Frontal cortex (tissue), 4 donors: ENCODE results near the gene ROBO1. TPM values are rescaled to one million over a fixed set of nuclear protein-coding genes. Genes with fewer than 3 reads are reported as not detected.

ENCODE experiments used
- DNase-seq, 2 donors: peaks; one replicate each; pipeline ENCODE4 v3.0.0; 2012; ENCODE audit warnings: low spot score in 2 of 2
- FAIRE-seq: peaks from 2 replicates; lab custom pipeline; 2012; peaks lifted over from hg19 to GRCh38; lab: Jason Lieb, UNC
- total RNA-seq: library from RNA; depleted of rRNA; stranded (reverse); fragments of >200 nt; gene quantifications from one replicate; pipeline ENCODE4 v1.2.3, GENCODE V29; 2014
- donor health status: control.
- donor health status: control.
- donor health status: control.

ROBO1 gene
- total RNA-seq, 1 donor from 2014 or later, result 296 TPM

DNA sequence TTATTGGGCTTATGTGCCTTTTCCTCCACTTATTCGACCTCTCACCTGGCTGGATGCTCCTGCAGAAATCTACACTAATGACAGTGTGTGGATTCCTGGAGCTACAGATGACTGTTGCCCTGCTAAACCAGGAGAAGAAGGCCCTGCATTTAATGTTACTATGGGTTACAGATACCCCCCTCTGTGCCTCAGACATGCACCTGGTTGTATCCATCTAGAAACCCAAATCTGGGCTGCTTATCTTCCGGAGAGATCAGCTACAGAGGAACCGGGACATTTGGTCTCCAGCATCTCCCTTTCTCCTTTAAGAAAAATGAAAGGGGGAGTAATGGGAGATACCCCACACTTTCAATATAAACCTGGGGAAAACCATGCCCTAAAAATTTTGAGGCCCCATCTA lies 710.0 kb downstream of the ROBO1 start:
- no peak for FAIRE-seq

DNA sequence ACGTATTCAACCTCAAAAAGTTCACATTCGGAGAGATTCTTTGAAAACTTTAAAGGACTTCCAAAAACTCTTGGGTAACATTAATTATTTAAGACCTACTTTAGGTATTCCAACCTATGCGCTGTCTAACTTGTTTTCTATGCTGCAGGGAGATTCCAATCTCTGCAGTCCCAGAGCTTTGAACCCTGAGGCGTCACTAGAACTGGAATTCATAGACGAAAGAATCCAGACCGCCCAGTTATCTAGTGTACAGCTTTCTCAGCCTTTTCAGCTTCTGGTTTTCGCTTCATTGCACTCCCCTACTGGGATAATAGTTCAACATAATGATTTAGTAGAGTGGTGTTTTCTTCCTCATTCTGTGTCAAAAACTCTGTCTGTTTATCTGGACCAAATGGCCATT lies 711.3 kb downstream of the ROBO1 start:
- FAIRE-seq (no peak), DNase-seq (no peak)

More for the DNA sequence above, 710.0 kb downstream of the ROBO1 start:
- DNase-seq, result no peak

DNA sequence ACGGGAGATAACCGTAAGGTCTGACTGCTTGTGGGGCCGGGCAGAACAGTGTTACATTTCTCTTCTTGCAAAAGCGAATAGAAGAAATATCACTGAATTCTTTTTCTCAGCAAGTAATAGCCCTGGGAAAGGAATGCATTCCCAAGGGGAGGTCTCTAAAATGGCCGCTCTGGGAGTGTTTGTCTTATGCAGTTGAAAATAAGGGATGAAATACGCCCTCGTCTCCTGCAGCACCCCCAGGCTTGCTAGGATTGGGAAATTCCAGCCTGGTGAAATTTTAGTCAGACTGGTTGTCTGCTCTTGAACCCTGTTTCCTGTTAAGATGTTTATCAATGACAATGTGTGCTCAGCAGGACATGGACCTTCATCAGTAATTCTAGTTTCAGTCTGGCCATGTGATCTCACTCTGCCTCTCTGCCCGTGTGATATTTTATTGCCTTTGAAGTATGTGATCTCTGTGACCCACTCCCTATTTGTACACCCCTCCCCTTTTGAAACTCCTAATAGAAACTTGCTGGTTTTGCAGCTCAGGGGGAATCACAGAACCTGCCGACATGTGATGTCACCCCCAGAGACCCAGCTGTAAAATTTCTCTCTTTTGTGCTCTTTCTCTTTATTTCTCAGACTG lies 715.6 kb downstream of the ROBO1 start:
- FAIRE-seq, result no peak

DNA sequence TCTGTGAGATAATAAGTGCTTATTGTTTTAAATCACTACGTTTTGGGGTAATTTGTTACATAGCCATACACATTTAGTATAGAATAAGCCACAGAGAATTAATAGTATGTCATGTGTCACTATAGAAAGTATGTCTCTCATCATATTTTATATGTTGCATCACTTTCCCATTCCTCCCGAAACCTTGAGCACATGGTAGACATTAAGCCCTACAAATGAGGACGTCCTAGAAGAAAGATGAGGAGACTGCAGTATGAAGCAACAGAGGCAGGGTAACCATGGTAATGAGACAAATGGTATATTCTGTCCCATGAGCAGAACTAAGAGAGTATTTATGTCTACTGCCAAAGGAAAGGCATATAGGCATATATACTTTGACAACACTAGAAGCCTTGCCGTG lies 720.2 kb downstream of the ROBO1 start:
- FAIRE-seq (no peak), DNase-seq (no peak)

More for the DNA sequence above, 715.6 kb downstream of the ROBO1 start:
- no peak for DNase-seq

DNA sequence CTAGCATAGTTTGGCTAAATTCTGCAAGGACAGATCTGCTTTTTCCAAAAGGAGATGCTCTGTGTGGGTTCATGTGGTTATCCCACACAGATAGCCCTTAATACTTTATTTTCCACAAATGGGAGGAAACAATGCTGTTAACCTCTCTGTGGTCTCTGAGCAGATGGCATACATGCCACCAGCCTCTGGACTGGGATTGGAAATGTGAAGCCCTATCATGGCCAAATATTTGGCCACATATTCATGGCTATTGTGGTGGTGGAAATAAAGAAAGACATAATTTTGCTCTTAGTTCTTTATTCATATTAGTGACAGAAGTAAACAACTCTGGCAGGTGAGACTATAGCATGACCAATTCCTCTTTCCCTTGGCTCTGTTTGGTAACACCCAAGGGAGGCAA lies 726.2 kb downstream of the ROBO1 start:
- FAIRE-seq, result no peak
- DNase-seq, result no peak

DNA sequence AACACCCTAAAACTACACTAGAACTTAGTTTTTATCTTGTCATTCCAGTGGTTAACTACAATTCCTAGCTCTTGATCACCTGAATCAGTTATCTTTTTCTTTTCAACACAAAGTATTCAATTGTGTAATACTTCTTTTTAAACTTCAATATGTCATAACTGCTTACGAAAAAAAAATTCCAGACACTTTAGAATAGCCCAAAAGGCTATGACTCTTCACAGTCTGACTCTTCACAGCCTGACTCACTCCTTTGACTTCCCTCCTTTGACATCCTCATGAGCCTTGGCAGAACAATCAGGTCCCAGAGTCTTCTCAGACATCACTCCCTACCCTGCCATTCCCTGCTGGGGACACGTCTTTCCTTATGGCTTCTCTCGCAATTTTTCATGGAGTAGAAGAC lies 727.1 kb downstream of the ROBO1 start:
- FAIRE-seq (no peak), DNase-seq (no peak)

DNA sequence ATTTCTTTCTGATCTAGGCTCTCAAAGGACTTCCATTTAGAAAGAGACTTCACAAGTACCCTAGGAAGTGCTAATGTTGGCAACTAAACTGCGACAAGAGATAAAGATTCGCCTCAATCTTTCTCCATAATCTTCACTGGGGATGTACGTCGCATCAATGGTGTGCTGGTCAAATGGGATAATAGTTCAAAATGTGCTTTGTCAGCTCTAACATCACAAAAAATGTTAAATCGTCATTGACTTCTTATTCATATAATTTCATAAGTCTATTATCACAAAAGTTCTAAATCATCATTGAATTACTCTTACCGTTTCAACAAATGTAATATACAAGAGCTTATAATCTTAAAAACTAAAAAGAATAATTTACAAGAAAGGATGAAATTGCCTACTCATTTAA lies 727.7 kb downstream of the ROBO1 start:
- FAIRE-seq (no peak), DNase-seq (no peak)

DNA sequence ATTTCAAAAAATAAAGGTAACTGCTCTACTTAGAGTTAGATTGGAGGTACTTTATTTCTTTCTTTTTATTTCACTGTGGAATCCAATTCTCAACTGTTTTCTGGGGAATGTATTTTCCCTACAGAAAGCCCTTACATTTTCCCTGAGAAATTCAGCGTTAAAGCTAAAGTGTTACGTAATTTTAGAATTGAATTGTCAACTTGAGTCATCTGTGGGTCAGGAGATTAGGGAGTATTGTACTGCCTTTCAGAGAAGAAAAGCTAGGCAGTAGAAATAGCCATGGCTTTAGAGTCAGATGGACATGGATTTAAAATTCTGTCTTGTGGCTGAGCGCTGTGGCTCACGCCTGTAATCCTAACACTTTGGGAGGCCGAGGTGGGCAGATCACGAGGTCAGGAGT lies 728.6 kb downstream of the ROBO1 start:
- DNase-seq (no peak), FAIRE-seq (no peak)

DNA sequence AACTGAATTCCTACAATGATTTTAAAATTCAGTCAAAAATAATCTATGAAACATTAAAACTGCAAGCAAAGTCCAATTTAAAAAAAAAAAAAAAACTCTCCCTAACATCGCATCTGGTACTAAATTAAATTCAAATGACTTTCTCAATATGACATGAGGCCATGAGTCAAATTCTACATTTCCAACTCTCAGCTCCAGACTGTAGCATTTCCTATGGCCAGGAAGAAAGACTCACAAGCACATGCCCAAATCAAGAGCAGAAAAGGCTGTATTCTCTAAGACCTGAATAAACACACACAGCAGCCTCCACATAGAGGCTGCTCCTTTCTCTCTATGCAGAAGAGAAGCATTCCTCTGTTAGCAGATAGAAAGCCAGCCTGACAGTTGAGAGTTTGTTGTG lies 729.2 kb downstream of the ROBO1 start:
- DNase-seq (no peak), FAIRE-seq (no peak)

DNA sequence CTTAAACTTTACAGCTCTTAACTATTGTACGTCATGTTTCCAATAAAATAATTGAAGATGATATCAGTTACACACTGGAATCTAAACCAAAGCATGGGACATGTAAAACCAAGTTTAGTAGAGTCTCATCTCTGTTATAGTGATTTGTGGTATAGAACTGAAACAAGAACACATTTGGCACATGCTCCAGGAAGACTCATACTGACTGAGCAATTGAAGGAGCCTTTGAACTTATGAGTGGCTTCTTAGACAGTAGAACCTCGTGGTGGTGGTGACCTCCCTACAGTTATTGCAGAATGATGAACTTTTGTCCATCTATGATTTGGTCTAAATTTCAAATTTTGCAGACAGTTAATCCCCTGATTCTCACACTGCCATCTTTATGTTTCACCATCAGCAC lies 729.7 kb downstream of the ROBO1 start:
- DNase-seq (no peak), FAIRE-seq (no peak)

DNA sequence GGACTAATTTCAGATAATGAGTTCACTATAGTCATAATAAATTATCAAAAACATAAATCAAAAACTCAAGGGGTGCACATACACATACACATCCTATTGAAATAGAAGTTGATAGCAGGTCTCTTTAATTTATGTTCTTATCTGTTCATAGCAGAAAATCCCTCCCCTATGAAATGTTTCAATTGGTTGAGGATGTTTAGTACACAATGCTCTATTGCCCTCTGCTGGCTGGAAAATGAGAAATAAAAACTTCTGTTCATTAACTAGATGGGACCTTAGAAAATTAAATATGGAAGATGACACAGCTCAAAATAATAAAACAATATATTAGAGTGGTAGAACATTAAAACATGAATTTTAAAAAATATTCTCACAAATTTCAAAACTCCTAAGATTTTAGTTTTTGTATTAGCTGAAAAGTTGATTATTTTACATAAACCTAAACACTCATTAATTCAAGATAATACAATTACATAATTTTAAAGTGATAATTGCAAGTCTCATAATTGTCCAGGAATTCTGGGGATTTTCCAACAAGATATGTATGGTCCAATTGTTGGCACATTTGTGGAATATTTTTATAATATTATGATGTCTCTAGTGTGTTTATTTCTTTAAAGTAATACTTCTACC lies 735.0 kb downstream of the ROBO1 start:
- FAIRE-seq (peak; percentile 98), DNase-seq (no peak)

DNA sequence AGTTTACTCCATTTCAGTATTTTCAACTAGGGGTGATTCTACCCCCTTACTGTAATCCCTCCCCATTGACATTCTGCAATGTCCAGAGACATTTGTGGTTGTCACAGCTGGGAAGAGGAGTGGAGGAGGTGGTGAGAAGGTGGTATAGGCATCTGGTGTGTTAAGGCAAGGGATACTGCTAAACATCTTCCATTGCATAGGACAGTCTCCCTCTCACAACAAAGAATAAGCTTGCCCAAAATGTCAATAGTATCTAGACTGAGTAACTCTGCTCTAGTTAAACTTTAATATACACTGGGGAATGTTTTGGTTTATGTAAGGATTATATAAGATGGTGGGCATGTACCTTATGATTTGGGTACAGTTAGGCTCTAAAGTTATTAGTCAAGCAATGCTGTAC lies 737.6 kb downstream of the ROBO1 start:
- FAIRE-seq, result no peak
- no peak for DNase-seq

DNA sequence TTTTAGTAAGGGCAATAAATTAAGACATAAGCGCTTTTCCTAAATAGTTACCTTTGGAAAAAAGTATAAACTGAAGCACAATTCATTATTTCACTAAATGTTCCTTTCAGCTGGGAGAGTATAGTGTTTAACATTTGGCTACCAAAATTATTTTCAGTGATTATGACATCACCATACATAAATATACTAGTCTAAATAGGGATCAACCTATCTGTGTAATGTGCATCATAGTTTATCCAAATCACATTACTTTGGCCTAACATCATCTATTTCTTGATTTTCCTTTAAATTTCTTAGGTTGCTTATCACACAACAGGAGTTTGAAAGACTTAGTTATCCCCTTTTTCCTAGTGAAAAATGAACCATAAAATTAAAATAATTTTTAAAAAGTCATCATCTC lies 738.9 kb downstream of the ROBO1 start:
- FAIRE-seq, result no peak
- DNase-seq, result no peak

DNA sequence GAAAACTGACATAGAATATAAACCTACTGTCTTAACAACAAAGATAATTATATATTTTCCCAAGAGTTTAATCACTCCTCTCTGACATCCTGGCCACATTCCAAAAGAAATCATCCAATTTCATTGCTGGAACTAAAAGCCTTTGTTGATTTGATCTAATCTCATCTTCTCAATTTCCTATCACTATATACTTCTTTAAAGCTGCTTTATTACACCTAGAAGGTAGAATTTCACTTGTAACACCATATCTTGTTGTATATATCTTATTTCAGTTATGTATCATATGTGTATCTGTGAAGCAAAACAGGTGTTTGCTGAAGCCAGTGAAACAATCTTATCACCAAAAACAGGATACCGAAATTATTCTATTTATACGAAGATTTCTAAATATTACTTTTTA lies 740.2 kb downstream of the ROBO1 start:
- DNase-seq, result no peak

DNA sequence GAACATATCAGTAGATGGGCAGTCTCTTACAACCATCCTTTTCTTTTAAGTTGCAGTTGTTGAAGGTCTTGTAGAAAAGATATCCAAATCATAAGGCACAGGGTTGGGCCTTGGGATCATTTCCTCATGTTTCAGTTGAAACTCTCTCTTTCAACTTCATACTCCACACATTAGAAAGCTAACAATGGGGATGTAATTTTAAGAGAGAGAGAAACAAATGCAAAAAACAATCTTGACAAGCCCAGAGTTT lies 747.9 kb downstream of the ROBO1 start:
- no peak for DNase-seq
- no peak for FAIRE-seq

More for the DNA sequence above, 740.2 kb downstream of the ROBO1 start:
- no peak for FAIRE-seq

DNA sequence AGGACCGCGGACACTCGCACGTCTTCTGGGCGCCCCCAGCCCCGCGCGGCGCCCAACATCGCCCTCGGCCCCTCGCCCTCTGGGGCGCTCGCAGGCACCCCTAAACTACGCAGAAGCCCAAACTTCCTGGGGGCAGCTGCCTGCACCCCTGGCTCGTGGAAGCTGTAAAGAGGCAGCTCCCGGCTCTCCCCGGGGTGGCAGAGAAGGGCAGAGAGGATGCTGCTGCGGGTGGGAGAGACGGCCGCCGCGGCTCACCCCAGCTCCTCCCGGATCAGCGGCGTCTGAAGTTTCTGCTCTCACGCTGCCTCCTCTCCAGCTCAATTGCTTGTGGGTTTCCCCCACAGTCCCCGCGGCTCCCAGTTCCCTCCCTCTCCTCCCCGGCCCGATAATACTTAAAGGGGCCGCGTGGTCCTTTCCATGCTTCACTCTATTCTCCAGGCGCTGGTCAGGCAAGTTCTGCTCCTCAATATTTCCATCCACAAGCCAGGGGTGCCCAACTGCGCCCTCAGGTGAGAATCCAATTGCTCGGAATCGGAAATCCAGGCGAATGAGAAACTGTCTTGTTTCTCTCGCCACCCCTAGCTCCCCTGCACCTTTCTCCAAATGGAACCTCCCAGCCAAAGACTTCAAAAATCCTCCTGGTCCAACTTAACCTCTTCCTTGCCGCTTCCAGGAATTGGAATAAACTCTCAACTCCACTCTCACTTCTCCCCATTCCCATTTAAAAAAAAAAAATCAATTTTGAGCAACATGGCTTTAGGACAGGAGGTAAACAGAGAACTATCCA lies 748.5 kb downstream of the ROBO1 start:
- peak; percentile 68 to 71 for DNase-seq
- FAIRE-seq, result no peak

DNA sequence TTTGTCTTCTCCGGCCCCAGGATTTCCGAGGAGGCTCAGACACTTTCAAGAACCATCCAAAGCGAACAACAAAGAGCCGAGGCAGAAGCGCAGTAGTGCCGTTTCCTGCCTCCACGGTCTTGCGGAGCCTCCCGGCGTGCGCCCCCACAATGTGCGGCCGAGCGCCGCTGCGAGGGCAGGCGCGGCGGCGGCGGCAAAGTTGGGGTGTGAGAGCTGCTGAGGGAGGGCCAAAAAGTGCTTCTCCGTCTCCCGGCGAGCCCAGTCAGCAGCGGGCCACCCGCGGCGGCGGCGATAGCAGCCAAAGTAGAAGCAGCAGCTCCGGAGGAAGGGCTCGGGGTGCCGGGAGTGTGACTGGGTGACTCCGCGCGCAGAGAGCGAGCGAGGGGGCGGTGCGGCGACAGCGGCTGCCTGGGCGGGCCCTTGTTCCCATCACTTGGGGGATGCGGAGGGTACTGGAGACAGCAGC lies 749.1 kb downstream of the ROBO1 start:
- DNase-seq, result peak; percentile 48 to 58
- no peak for FAIRE-seq

DNA sequence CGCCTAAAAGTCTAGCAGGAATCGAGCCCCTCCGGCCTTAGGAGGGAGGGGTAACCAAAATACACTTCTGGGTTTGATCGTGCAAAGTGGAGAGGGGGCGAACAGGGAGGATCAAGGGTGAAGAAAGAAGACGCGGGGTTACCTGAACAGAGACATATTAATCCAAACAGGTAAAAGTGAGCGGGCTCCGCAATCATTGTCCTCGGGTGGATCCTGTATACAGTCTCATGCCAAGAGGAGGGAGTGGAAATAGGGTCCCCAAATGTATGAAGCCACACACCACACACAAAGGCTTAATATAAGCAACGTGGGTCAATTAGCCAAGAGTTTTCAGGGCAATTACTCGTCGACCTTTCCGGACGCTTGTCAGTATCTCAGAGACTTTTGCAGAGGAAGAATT lies 749.5 kb downstream of the ROBO1 start:
- DNase-seq (no peak), FAIRE-seq (no peak)

DNA sequence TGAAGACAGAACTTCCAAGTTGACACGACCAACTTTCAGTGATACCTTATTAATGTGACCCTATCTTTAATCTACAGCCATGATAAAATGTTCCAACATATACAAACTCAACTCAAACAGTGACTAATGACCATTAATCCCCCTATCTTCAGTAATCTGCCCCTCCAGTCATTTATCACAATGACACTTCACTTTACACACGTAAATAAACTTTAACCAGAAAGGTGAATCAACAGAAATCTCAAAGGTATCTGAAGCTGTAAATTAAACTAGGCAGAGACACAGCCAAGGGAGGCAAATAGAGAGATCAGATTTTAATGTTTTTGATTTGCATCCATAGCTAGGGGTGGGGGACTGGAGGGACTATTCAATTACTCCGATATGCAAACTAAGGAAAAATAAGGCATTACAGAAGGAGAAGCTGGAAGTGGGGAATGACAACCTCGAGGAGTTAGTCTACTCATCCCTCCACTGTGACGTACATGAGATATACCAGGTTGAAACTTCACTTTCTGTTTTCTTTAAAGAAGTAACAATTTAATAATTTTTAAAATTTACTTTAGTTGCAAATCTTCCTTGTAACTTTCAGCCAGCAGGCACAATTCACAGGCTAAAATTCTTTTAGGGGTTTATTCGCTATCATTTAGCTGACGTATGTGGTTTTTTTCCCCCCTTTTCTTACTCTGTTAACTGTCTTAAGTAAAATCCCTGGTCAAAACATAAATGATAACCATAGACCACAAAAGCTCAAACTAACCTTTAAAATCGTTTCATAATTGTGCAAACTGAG lies 751.0 kb downstream of the ROBO1 start:
- DNase-seq, result no peak

DNA sequence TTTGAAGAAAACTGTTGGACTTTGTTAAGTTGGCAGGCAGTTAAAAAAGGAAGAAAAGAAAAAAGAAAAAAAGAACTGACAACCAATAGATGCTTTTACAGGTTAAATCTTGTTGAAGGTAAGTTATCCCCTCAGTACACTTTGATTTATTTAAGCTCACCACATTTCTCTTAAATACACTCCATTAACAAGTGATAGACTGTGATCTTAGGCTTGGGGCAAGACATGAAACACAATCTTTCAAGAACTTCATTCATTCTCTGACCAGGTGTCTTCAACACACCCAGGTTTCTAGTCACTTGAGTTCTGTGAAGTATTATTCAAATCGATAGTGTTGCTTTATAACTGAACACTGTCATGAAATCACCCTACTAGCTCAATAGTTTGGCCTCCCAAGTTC lies 751.9 kb downstream of the ROBO1 start:
- no peak for DNase-seq
- no peak for FAIRE-seq

More for the DNA sequence above, 751.0 kb downstream of the ROBO1 start:
- no peak for FAIRE-seq

DNA sequence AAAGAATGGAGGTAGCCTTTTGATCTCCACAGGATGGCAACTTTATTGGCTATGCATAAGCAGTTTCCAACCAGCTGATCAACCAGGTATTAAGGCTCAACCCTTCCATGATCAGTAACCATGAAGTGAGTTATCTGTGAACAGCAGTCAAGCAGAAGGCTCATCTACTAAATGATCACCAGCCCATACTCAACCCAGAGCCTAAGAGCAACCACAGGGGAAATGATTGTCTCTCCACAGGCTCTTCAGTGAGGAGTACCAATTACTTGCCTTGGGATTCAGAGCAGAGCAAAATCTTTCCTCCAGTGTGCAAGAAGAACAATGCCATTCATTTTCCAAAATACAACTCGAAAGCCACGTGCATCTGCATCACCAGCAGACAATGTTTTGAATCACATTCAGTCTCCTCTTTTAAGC lies 754.8 kb downstream of the ROBO1 start:
- FAIRE-seq (no peak), DNase-seq (no peak)
